Measurements from ENCODE around the gene IQSEC1. TPM values are rescaled to one million over a fixed set of nuclear protein-coding genes. Genes with fewer than 3 reads are reported as not detected.

The IQSEC1 gene
- polyA plus RNA-seq, 1 donor (not counting 4 experiments of a cell fraction or from before 2014, with no cell fraction given) = 2.8 TPM

- Histone ChIP-seq H3K9ac (ENCODE audit: control insufficient read depth, extremely low read depth, insufficient read depth, low read length) (no peak overlapping the region), H3K27ac (ENCODE audit: control insufficient read depth, insufficient read depth, low read length) (no peak overlapping the region), H3K36me3 (ENCODE audit: control insufficient read depth in 2 of 2, extremely low read depth in 1 of 2, insufficient read depth in 2 of 2, low read length in 2 of 2) (no peaks in the 10 kb centered on the region), H3K79me2 (ENCODE audit: control insufficient read depth, insufficient read depth, low read length) (no peaks in the 10 kb centered on the region), H3K4me1 (ENCODE audit: control insufficient read depth, extremely low read depth, insufficient read depth, low read length) (no peaks in the 10 kb centered on the region), H3K27me3 (ENCODE audit: control insufficient read depth, extremely low read depth, insufficient read depth, low read length) (peaks cover 7% of the 10 kb centered on the region), H3K9me1 (ENCODE audit: control insufficient read depth, extremely low read depth, insufficient read depth, low read length) (no peaks in the 10 kb centered on the region), H4K20me1 (ENCODE audit: control insufficient read depth, extremely low read depth, insufficient read depth, low read length) (no peaks in the 10 kb centered on the region), H3K9me3 (ENCODE audit: control insufficient read depth, low read depth, low read length) (no peaks in the 10 kb centered on the region), H2AFZ (ENCODE audit: control insufficient read depth, low read length) (no peak overlapping the region), H3K4me2 (ENCODE audit: control insufficient read depth, extremely low read depth, insufficient read depth, low read depth, low read length) (no peak overlapping the region), H3K4me3 (ENCODE audit: control insufficient read depth in 2 of 3, extremely low read depth in 1 of 3, insufficient read depth in 2 of 3, low read depth in 1 of 3, low read length in 3 of 3) (no peak overlapping the region)
- FAIRE-seq = no peak
- dilution Hi-C loops (cut with MboI; ENCODE audit: extremely low pct_ligation_motif_present, low sequenced_read_pairs) = no loop called here
- TF ChIP-seq CTCF (optimal IDR thresholded peaks at IDR 0.05 in 1 of 3, IDR thresholded peaks at IDR 0.05 in 1 of 3, conservative IDR thresholded peaks at IDR 0.05 in 1 of 3; ENCODE audit: extremely low read depth in 1 of 3, insufficient read depth in 2 of 3, low read length in 3 of 3) (no peak), EZH2 (IDR thresholded peaks at IDR 0.05; ENCODE audit: low read length) (no peak)
- no peak for DNase-seq (ENCODE audit: low read depth, low spot score)
Observed at GRCh38 chr3:13096356-13096755, 23.1 kb upstream of the IQSEC1 start.

- Histone ChIP-seq H3K4me3 (ENCODE audit: control insufficient read depth in 2 of 3, extremely low read depth in 1 of 3, insufficient read depth in 2 of 3, low read depth in 1 of 3, low read length in 3 of 3) (no peak overlapping the region), H3K36me3 (ENCODE audit: control insufficient read depth in 2 of 2, extremely low read depth in 1 of 2, insufficient read depth in 2 of 2, low read length in 2 of 2) (no peaks in the 10 kb centered on the region), H3K79me2 (ENCODE audit: control insufficient read depth, insufficient read depth, low read length) (no peaks in the 10 kb centered on the region), H3K27ac (ENCODE audit: control insufficient read depth, insufficient read depth, low read length) (no peak overlapping the region), H3K9me3 (ENCODE audit: control insufficient read depth, low read depth, low read length) (no peaks in the 10 kb centered on the region), H3K9ac (ENCODE audit: control insufficient read depth, extremely low read depth, insufficient read depth, low read length) (no peak overlapping the region), H3K4me1 (ENCODE audit: control insufficient read depth, extremely low read depth, insufficient read depth, low read length) (no peaks in the 10 kb centered on the region), H3K9me1 (ENCODE audit: control insufficient read depth, extremely low read depth, insufficient read depth, low read length) (no peaks in the 10 kb centered on the region), H3K27me3 (ENCODE audit: control insufficient read depth, extremely low read depth, insufficient read depth, low read length) (peaks cover 7% of the 10 kb centered on the region), H2AFZ (ENCODE audit: control insufficient read depth, low read length) (no peak overlapping the region), H3K4me2 (ENCODE audit: control insufficient read depth, extremely low read depth, insufficient read depth, low read depth, low read length) (no peak overlapping the region), H4K20me1 (ENCODE audit: control insufficient read depth, extremely low read depth, insufficient read depth, low read length) (no peaks in the 10 kb centered on the region)
- TF ChIP-seq EZH2 (IDR thresholded peaks at IDR 0.05; ENCODE audit: low read length) (no peak), CTCF (optimal IDR thresholded peaks at IDR 0.05 in 1 of 3, IDR thresholded peaks at IDR 0.05 in 1 of 3, conservative IDR thresholded peaks at IDR 0.05 in 1 of 3; ENCODE audit: extremely low read depth in 1 of 3, insufficient read depth in 2 of 3, low read length in 3 of 3) (no peak)
- dilution Hi-C loops (cut with MboI; ENCODE audit: extremely low pct_ligation_motif_present, low sequenced_read_pairs) = no loop called here
- FAIRE-seq (no peak), DNase-seq (ENCODE audit: low read depth, low spot score) (no peak)
Observed at GRCh38 chr3:13095408-13095937, 22.2 kb upstream of the IQSEC1 start.
